B cell (primary cell): ENCODE results near the gene RBM19. TPM values are rescaled to one million over a fixed set of nuclear protein-coding genes. Genes with fewer than 3 reads are reported as not detected.

Experiments used
- ATAC-seq: fragments of 200-7000 bp; cut with Tn5 transposase; one replicate; pipeline ENCODE4 v1.10.0; 2021; ENCODE audit warnings: low read depth, mild to moderate bottlenecking, moderate number of reproducible peaks, moderate library complexity
- CTCF ChIA-PET: fragments of 350-600 bp; sonication (Branson Sonifier 250); formaldehyde crosslinking; loops from one replicate; lab custom pipeline; 2021; ENCODE audit warnings: antibody characterized with exemption, inconsistent platforms; lab: Charles Lee
- POLR2A ChIA-PET: fragments of 350-600 bp; sonication (Branson Sonifier 250); formaldehyde crosslinking; loops from one replicate; lab custom pipeline; 2021; ENCODE audit warnings: antibody characterized with exemption; lab: Charles Lee
- DNase-seq: peaks from one replicate; pipeline ENCODE4 v3.0.0; 2013
- H2AFZ ChIP-seq: 2 replicates; pipeline ENCODE4 v1.6.1; 2012; ENCODE audit warnings: mild to moderate bottlenecking, low read depth, low read length; ENCODE audit not compliant: insufficient read depth, poor library complexity, severe bottlenecking
- H3K27ac ChIP-seq, 2 donors: 1 replicate in 1 of 2; 2 replicates in 1 of 2; pipeline ENCODE4 v1.5.1; 2012 to 2013; ENCODE audit warnings: low read length in 2 of 2, mild to moderate bottlenecking in 2 of 2, moderate library complexity in 1 of 2
- H3K27me3 ChIP-seq, 4 experiments: fragments of 200-600 bp in 1 of 4; sonication (generic) in 1 of 4; replicated peaks in 1 of 4; 1 replicate in 2 of 4; 2 replicates in 2 of 4; pipeline versions ENCODE4 v1.6.1 to v1.7.0; 2013 to 2016; ENCODE audit warnings: low read length in 3 of 4, mild to moderate bottlenecking in 2 of 4, mixed read lengths in 1 of 4, moderate library complexity in 1 of 4; ENCODE audit not compliant: insufficient read depth in 4 of 4, control insufficient read depth in 3 of 4; ENCODE audit errors: control extremely low read depth in 1 of 4
- H3K36me3 ChIP-seq, 2 experiments: replicated peaks in 1 of 2; 1 replicate in 1 of 2; 2 replicates in 1 of 2; pipeline versions ENCODE4 v1.6.1 to v1.7.1; 2013; ENCODE audit warnings: low read length in 1 of 2; ENCODE audit not compliant: insufficient read depth in 2 of 2, control insufficient read depth in 1 of 2; ENCODE audit errors: control extremely low read depth in 1 of 2, extremely low read depth in 1 of 2
- H3K4me1 ChIP-seq, 2 donors: fragments of 200-600 bp in 1 of 2; sonication (generic) in 1 of 2; 1 replicate in 1 of 2; 2 replicates in 1 of 2; pipeline versions ENCODE4 v1.5.1 to v1.6.1; 2013 to 2017; ENCODE audit warnings: low read length in 2 of 2; ENCODE audit not compliant: control insufficient read depth in 2 of 2, insufficient read depth in 2 of 2
- H3K4me2 ChIP-seq: replicated peaks from 2 replicates; pipeline ENCODE3; 2012; ENCODE audit warnings: mild to moderate bottlenecking, low read depth, low read length; ENCODE audit not compliant: poor library complexity, severe bottlenecking
- H3K4me3 ChIP-seq, 5 experiments: fragments of 200-600 bp in 1 of 5; sonication (generic) in 1 of 5; 1 replicate in 3 of 5; 2 replicates in 2 of 5; pipeline versions ENCODE4 v1.5.1 to v1.7.0; 2011 to 2016; ENCODE audit warnings: low read length in 4 of 5, mild to moderate bottlenecking in 4 of 5, low read depth in 2 of 5, control low read depth in 1 of 5, moderate library complexity in 1 of 5; ENCODE audit not compliant: insufficient read depth in 1 of 5; ENCODE audit errors: control extremely low read depth in 1 of 5, extremely low read depth in 1 of 5
- H3K79me2 ChIP-seq: fragments of 200-600 bp; sonication (generic); one replicate; pipeline ENCODE4 v1.6.0; 2016; ENCODE audit warnings: low read length; ENCODE audit not compliant: control insufficient read depth, insufficient read depth
- H3K9ac ChIP-seq: fragments of 200-600 bp; sonication (generic); 2 replicates; pipeline ENCODE4 v1.6.1; 2017; ENCODE audit warnings: mild to moderate bottlenecking, low read length, moderate library complexity
- H3K9me3 ChIP-seq, 3 donors: one replicate each; pipeline versions ENCODE4 v1.6.1 to v1.7.1; 2013; ENCODE audit warnings: low read length in 2 of 3; ENCODE audit not compliant: control insufficient read depth in 2 of 3, insufficient read depth in 1 of 3; ENCODE audit errors: control extremely low read depth in 1 of 3
- H4K20me1 ChIP-seq: 2 replicates; pipeline ENCODE4 v1.6.0; 2012; ENCODE audit warnings: mild to moderate bottlenecking, low read length; ENCODE audit not compliant: insufficient read depth, control insufficient read depth, poor library complexity, severe bottlenecking
- H3K27ac Mint-ChIP-seq: one replicate; pipeline ENCODE4 v1.8.0; 2021; ENCODE audit warnings: mixed read lengths
- H3K27me3 Mint-ChIP-seq: one replicate; pipeline ENCODE4 v1.8.0; 2021; ENCODE audit warnings: mixed read lengths
- H3K4me1 Mint-ChIP-seq: one replicate; pipeline ENCODE4 v1.8.0; 2021; ENCODE audit warnings: mixed read lengths
- H3K4me3 Mint-ChIP-seq: one replicate; pipeline ENCODE4 v1.8.0; 2021; ENCODE audit warnings: mixed read lengths
- H3K9me3 Mint-ChIP-seq: one replicate; pipeline ENCODE4 v1.8.0; 2022; ENCODE audit warnings: mixed read lengths; ENCODE audit not compliant: insufficient read depth
- EZH2 ChIP-seq: IDR thresholded peaks from 2 replicates; pipeline ENCODE4 v1.6.1; 2012; ENCODE audit warnings: borderline replicate concordance, low read depth, mild to moderate bottlenecking, moderate library complexity, low read length; ENCODE audit not compliant: insufficient read depth, poor library complexity, severe bottlenecking
- WGBS: methylation state at CpG from one replicate; pipeline ENCODE4 v1.1.5; 2013; ENCODE audit warnings: missing lambda C conversion rate; ENCODE audit not compliant: insufficient coverage; 5-methylcytosine and 5-hydroxymethylcytosine counted together
- intact Hi-C: fragments of 100-400 bp; cut with micrococcal nuclease; formaldehyde crosslinking; loops from one replicate; pipeline ENCODE4 v1.10.0; 2022
- polyA plus RNA-seq: library from polyadenylated mRNA; depleted of rRNA; stranded (reverse); fragments of >200 nt; gene quantifications from 2 replicates; pipeline ENCODE4 v1.2.3, GENCODE V29; 2012
- total RNA-seq, 2 donors: library from RNA; stranded (reverse); fragments of 120-200 nt in 1 of 2; gene quantifications; 1 replicate in 1 of 2; 2 replicates in 1 of 2; pipeline versions ENCODE4 v1.2.3 to v1.2.4, GENCODE V29; 2013 to 2022
- TF ChIP-seq, protein P1 (sequence below): fragments of 200-600 bp; IDR thresholded peaks from one replicate; pipeline ENCODE4 v1.8.0; 2022; ENCODE audit warnings: antibody characterized with exemption, mild to moderate bottlenecking

The RBM19 gene
- total and polyA plus RNA-seq, 2 donors (not counting 1 experiment from before 2014, with no cell fraction given) = 43.1 to 90.0 TPM

DNA sequence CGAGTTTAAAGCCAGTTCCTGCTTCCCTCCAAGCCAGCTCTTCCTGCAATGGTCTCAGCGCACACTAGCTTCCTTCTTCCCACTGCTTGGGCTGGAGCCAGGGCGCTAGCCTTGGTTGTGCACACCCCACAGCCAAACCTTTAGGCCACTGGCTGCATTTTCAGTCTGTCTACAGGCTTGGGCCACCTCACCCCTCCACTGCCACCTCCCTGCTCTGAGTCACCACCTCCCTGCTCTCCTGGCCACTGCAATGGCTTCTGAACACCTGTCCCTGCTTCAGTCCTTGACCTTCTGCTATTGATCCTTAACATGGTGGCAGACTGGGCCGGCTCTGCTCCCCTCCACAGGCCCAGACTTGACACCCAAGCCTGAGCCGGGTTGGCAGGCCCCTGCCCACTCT lies 151.1 kb downstream of the RBM19 start:
- H3K9me3 ChIP-seq = peaks cover 0 to 16% (median 0%) of the 10 kb centered on the region in 3 donors
- Mint-ChIP-seq H3K9me3 (no peaks in the 10 kb centered on the region), H3K27ac (no peak overlapping the region), H3K4me1 (no peaks in the 10 kb centered on the region), H3K27me3 (no peaks in the 10 kb centered on the region), H3K4me3 (no peak overlapping the region)
- ChIA-PET POLR2A (no interaction called here), CTCF (no interaction called here)
- H3K36me3 ChIP-seq = no peaks in the 10 kb centered on the region
- no peak overlapping the region for H3K9ac ChIP-seq
- H4K20me1 ChIP-seq = no peaks in the 10 kb centered on the region
- TF ChIP-seq, protein P1, sequence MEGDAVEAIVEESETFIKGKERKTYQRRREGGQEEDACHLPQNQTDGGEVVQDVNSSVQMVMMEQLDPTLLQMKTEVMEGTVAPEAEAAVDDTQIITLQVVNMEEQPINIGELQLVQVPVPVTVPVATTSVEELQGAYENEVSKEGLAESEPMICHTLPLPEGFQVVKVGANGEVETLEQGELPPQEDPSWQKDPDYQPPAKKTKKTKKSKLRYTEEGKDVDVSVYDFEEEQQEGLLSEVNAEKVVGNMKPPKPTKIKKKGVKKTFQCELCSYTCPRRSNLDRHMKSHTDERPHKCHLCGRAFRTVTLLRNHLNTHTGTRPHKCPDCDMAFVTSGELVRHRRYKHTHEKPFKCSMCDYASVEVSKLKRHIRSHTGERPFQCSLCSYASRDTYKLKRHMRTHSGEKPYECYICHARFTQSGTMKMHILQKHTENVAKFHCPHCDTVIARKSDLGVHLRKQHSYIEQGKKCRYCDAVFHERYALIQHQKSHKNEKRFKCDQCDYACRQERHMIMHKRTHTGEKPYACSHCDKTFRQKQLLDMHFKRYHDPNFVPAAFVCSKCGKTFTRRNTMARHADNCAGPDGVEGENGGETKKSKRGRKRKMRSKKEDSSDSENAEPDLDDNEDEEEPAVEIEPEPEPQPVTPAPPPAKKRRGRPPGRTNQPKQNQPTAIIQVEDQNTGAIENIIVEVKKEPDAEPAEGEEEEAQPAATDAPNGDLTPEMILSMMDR = no peak
- TF ChIP-seq EZH2 = no peak
- no peaks in the 10 kb centered on the region for H3K27me3 ChIP-seq
- no peaks in the 10 kb centered on the region for H3K4me1 ChIP-seq
- intact Hi-C loops = no loop called here
- no peak overlapping the region for H2AFZ ChIP-seq
- no peak overlapping the region for H3K27ac ChIP-seq
- DNase-seq = no peak
- no peaks in the 10 kb centered on the region for H3K79me2 ChIP-seq
- 87% methylated on average over 5 of the region's 5 CpGs for WGBS
- H3K4me3 ChIP-seq = no peak overlapping the region
- no peak overlapping the region for H3K4me2 ChIP-seq
- no peak for ATAC-seq

DNA sequence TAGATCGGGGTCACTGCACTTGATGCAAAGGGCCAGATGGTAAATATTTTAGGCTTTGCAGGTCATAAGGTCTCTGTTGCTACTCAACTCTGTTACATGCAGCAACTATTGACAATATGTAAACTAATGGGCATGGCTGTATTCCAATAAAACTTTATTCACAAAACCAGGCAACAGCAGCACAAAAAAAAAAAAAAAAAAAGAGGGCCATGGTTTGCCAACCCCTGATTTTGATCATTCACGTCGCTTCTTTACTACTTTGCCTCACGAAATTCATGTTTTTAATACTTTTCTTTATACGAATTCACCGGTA lies 152.9 kb downstream of the RBM19 start:
- TF ChIP-seq, protein P1 = no peak
- intact Hi-C loops = no loop called here
- CTCF ChIA-PET = no interaction called here
- Mint-ChIP-seq H3K27me3 (no peaks in the 10 kb centered on the region), H3K27ac (no peak overlapping the region), H3K4me1 (no peaks in the 10 kb centered on the region), H3K4me3 (no peak overlapping the region), H3K9me3 (no peaks in the 10 kb centered on the region)
- Histone ChIP-seq H3K4me3 (no peak overlapping the region), H3K79me2 (no peaks in the 10 kb centered on the region), H3K9ac (no peak overlapping the region), H3K9me3 (peaks cover 0 to 16% (median 0%) of the 10 kb centered on the region in 3 donors), H3K27me3 (no peaks in the 10 kb centered on the region), H3K27ac (no peak overlapping the region), H3K4me1 (no peaks in the 10 kb centered on the region), H3K4me2 (no peak overlapping the region), H2AFZ (no peak overlapping the region), H3K36me3 (no peaks in the 10 kb centered on the region), H4K20me1 (no peaks in the 10 kb centered on the region)
- WGBS = no CpG with 5 or more reads among the region's 6 CpGs
- POLR2A ChIA-PET = no interaction called here
- DNase-seq (no peak), ATAC-seq (no peak)
